Fibroblast of pulmonary artery (primary cell): Measurements from ENCODE around the gene PGS1.
"Not testable (repeated sequence)": the region's sequence is repeated elsewhere in the genome, so short reads cannot be mapped to it uniquely, and the experiment has no call there.

ENCODE experiments used
- DNase-seq: peaks from one replicate; pipeline ENCODE4 v3.0.0-alpha.2; 2010; ENCODE audit warnings: low read depth
- H3K4me3 ChIP-seq: replicated peaks from 2 replicates; pipeline ENCODE4 v1.5.1; 2011; ENCODE audit warnings: low read depth, mild to moderate bottlenecking, control low read depth, low read length, moderate library complexity
- CTCF ChIP-seq: IDR thresholded peaks from 2 replicates; pipeline ENCODE4 v1.5.1; 2011; ENCODE audit warnings: mild to moderate bottlenecking, control low read depth, low read length, inconsistent platforms; ENCODE audit errors: missing control alignments

Gene PGS1

GRCh38 chr17:78460951-78461798 is 82.7 kb downstream of the PGS1 start:
- no peak for TF ChIP-seq CTCF
- H3K4me3 ChIP-seq = no peak overlapping the region
- no peak for DNase-seq

GRCh38 chr17:78461799-78462053 is 83.3 kb downstream of the PGS1 start:
- DNase-seq = no peak
- no peak for TF ChIP-seq CTCF
- no peak overlapping the region for H3K4me3 ChIP-seq

- no peak overlapping the region for H3K4me3 ChIP-seq
- TF ChIP-seq CTCF = no peak
- DNase-seq = no peak
Measured at GRCh38 chr17:78462148-78462547, 83.7 kb downstream of the PGS1 start.

- DNase-seq = not testable (repeated sequence)
Measured at GRCh38 chr17:78466109-78466785, 87.8 kb downstream of the PGS1 start.

GRCh38 chr17:78466786-78467715 is 88.6 kb downstream of the PGS1 start:
- no peak for DNase-seq
- no peak for TF ChIP-seq CTCF
- H3K4me3 ChIP-seq = no peak overlapping the region

More at GRCh38 chr17:78466109-78466785, 87.8 kb downstream of the PGS1 start:
- not testable (repeated sequence) for H3K4me3 ChIP-seq

GRCh38 chr17:78468366-78468765 is 89.9 kb downstream of the PGS1 start:
- no peak for TF ChIP-seq CTCF

GRCh38 chr17:78469443-78469842 is 91.0 kb downstream of the PGS1 start:
- no peak for DNase-seq
- no peak overlapping the region for H3K4me3 ChIP-seq
- TF ChIP-seq CTCF = no peak

More at GRCh38 chr17:78468366-78468765, 89.9 kb downstream of the PGS1 start:
- H3K4me3 ChIP-seq = no peak overlapping the region
- DNase-seq = no peak
